Measurements from ENCODE around the gene DHX40. TPM values are rescaled to one million over a fixed set of nuclear protein-coding genes. Genes with fewer than 3 reads are reported as not detected.
A peak's percentile ranks its signal among the peaks of the same experiment; 100 is the strongest.
"Not testable (repeated sequence)": the region's sequence is repeated elsewhere in the genome, so short reads cannot be mapped to it uniquely, and the experiment has no call there.

DHX40 gene
- total and polyA plus RNA-seq, 7 donors: 13.8 to 53.2 (median 36.8) TPM

- DNase-seq: no peak
- WGBS, 2 donors: 74 to 84% methylated on average over 7 of the region's 7 CpGs
- Histone ChIP-seq H3K4me1 (no peaks in the 10 kb centered on the region), H3K36me3 (no peaks in the 10 kb centered on the region), H3K4me3 (no peak overlapping the region), H3K27me3 (no peaks in the 10 kb centered on the region), H3K9me3 (no peaks in the 10 kb centered on the region), H3K27ac (no peak overlapping the region)
- intact Hi-C loops (cut with DNase I): no loop called here
- no peak for TF ChIP-seq EP300 (IDR thresholded peaks at IDR 0.05)
- no peak for TF ChIP-seq POLR2A (IDR thresholded peaks at IDR 0.05)
- TF ChIP-seq POLR2AphosphoS5 (IDR thresholded peaks at IDR 0.05): no peak
- TF ChIP-seq, protein P1, sequence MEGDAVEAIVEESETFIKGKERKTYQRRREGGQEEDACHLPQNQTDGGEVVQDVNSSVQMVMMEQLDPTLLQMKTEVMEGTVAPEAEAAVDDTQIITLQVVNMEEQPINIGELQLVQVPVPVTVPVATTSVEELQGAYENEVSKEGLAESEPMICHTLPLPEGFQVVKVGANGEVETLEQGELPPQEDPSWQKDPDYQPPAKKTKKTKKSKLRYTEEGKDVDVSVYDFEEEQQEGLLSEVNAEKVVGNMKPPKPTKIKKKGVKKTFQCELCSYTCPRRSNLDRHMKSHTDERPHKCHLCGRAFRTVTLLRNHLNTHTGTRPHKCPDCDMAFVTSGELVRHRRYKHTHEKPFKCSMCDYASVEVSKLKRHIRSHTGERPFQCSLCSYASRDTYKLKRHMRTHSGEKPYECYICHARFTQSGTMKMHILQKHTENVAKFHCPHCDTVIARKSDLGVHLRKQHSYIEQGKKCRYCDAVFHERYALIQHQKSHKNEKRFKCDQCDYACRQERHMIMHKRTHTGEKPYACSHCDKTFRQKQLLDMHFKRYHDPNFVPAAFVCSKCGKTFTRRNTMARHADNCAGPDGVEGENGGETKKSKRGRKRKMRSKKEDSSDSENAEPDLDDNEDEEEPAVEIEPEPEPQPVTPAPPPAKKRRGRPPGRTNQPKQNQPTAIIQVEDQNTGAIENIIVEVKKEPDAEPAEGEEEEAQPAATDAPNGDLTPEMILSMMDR (IDR thresholded peaks at IDR 0.05): no peak
Measured at GRCh38 chr17:59558039-59558438, 7.4 kb upstream of the DHX40 start.

DNA sequence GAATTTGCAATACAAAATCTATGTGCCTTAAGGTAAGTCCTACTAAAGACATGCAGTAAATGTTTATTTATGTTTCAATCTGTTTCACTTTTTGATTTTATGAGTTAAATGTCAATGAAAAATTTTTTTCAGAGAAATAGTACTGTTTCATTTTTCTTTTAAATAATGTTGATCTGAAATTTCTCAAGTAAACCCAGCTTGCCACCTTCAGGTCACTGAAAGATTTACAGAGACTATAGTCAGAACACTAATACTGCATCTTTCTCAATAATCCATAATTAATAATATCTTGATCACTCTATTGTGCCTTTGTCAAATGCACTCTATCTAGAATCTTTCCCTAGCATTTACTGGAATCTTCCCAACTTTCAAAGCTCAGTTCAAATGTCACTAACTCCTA, 6.5 kb upstream of the DHX40 start:
- Histone ChIP-seq H3K27ac (no peak overlapping the region), H3K9me3 (no peaks in the 10 kb centered on the region), H3K27me3 (no peaks in the 10 kb centered on the region), H3K4me1 (no peaks in the 10 kb centered on the region), H3K4me3 (no peak overlapping the region), H3K36me3 (no peaks in the 10 kb centered on the region)
- DNase-seq: no peak
- intact Hi-C loops (cut with DNase I): no loop called here
- TF ChIP-seq, protein P1 (IDR thresholded peaks at IDR 0.05): no peak
- TF ChIP-seq POLR2AphosphoS5 (IDR thresholded peaks at IDR 0.05): no peak
- TF ChIP-seq EP300 (IDR thresholded peaks at IDR 0.05): no peak
- TF ChIP-seq POLR2A (IDR thresholded peaks at IDR 0.05): no peak

GRCh38 chr17:59561042-59561441, 4.4 kb upstream of the DHX40 start:
- intact Hi-C loops (cut with DNase I): no loop called here
- Histone ChIP-seq H3K4me1 (peaks cover 0 to 7% (median 6%) of the 10 kb centered on the region in 4 donors), H3K36me3 (no peaks in the 10 kb centered on the region), H3K27ac (no peak overlapping the region), H3K9me3 (no peaks in the 10 kb centered on the region), H3K27me3 (no peaks in the 10 kb centered on the region), H3K4me3 (no peak overlapping the region)
- no peak for DNase-seq
- WGBS, 2 donors: 90 to 91% methylated on average over 2 of the region's 2 CpGs
- TF ChIP-seq, protein P1 (IDR thresholded peaks at IDR 0.05): no peak
- TF ChIP-seq EP300 (IDR thresholded peaks at IDR 0.05) (no peak), POLR2AphosphoS5 (IDR thresholded peaks at IDR 0.05) (no peak), POLR2A (IDR thresholded peaks at IDR 0.05) (no peak)

- Histone ChIP-seq H3K36me3 (peaks cover 0 to 6% (median 0%) of the 10 kb centered on the region in 4 donors), H3K9me3 (no peaks in the 10 kb centered on the region), H3K4me1 (peaks cover 0 to 12% (median 12%) of the 10 kb centered on the region in 4 donors), H3K27me3 (no peaks in the 10 kb centered on the region), H3K4me3 (peak overlapping the region; percentile 77 to 98 (median 84)), H3K27ac (peak overlapping the region; percentile 84 to 92 (median 86))
- DNase-seq: no peak
- WGBS, 2 donors: 0 to 1% methylated on average over 9 of the region's 9 CpGs
- TF ChIP-seq, protein P1 (IDR thresholded peaks at IDR 0.05): no peak
- TF ChIP-seq EP300 (IDR thresholded peaks at IDR 0.05): no peak
- TF ChIP-seq POLR2AphosphoS5 (IDR thresholded peaks at IDR 0.05): no peak
- TF ChIP-seq POLR2A (IDR thresholded peaks at IDR 0.05): no peak
- intact Hi-C loops (cut with DNase I): loop anchor here (5.0 kb wide), 1 partner anchor 51 kb away; the partner anchor contains the start of gene CLTC
Measured at GRCh38 chr17:59565959-59566324, 532 bp downstream of the DHX40 start.

DNA sequence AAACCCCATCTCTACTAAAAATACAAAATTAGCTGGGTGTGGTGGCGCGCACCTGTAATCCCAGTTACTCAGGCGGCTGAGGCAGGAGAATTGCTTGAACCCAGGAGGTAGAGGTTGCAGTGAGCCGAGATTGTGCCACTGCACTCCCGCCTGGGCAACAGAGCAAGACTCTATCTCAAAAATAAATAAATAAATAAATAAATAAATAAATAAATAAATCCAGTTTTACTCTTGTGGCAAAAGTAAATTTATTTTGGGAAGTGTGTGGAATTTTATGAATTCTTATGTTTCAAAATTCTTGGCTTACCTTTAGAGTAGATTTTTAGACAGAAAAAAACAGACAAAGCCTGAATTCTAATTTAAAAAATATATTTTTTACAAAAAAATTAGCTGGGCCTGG, 3.7 kb downstream of the DHX40 start:
- WGBS, 2 donors: 96 to 98% methylated on average over 5 of the region's 5 CpGs
- not testable (repeated sequence) for DNase-seq, H3K27ac ChIP-seq, H3K27me3 ChIP-seq, H3K9me3 ChIP-seq, H3K4me3 ChIP-seq
- intact Hi-C loops (cut with DNase I): loop anchor here (5.0 kb wide), 1 partner anchor 48 kb away; the partner anchor contains the start of gene CLTC
- peaks cover 0 to 27% (median 3%) of the 10 kb centered on the region in 4 donors for H3K36me3 ChIP-seq
- peaks cover 0 to 12% (median 12%) of the 10 kb centered on the region in 4 donors for H3K4me1 ChIP-seq
